Stimulated activated CD4-positive, alpha-beta T cell treated with anti-CD3 and anti-CD28 coated beads, Interleukin-4, amount 100 ng/mL, for 48 hours (primary cell): ENCODE measurements around the gene S100PBP.

Experiments used
- DNase-seq, 2 donors: peaks; one replicate each; pipeline ENCODE4 v3.0.0-alpha.2; 2020; ENCODE audit warnings: low read depth in 2 of 2

Gene S100PBP

DNA sequence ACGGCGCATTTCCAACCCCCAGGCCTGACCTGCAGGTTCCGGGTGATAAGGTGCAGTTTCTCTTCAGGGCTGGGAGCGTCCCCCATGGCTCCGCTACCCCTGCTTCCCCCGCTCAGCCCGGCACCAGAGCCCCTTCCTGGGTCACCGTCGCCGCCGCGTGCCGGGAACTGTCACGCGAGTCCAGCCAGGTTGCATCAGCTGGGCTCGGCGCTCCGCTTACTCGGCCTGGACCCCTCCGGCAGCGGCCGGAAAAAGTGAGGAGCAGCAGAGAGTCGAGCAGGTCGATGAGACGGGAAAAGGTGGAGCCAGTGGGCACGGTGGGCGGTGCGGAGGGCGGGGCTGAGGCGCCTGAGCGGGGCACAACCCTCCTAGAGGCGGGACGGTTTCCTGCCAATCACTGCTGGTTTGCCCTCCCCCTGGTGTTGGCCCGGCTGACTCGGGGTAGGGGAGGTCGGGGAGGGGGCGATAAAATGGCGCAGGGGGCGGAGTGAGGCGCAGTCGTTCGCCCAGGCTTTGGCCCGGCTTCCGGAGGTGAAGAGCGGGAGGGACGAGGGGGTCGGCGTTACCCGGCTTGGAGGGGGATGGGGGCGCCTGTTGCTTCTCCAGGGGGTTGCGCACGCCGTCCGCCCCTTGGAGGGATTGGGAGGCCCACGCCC lies at the start of gene S100PBP, which contains the start of gene YARS1:
Gene S100PBP (plus strand): TSS at position 495 of the 656 bp plus-strand sequence. CDS start 8,447 bp downstream, outside the sequence.
Gene YARS1 (minus strand): TSS at position 200 of the 656 bp plus-strand sequence. CDS start 114 bp downstream, at position 86.
- peak; percentile 100 for DNase-seq

- no peak for DNase-seq
Observed at GRCh38 chr1:32768110-32768850, 49.2 kb upstream of the S100PBP start.

- no peak for DNase-seq
Observed at GRCh38 chr1:32769524-32770220, 47.8 kb upstream of the S100PBP start.

- DNase-seq: no peak
Observed at GRCh38 chr1:32770221-32770731, 47.2 kb upstream of the S100PBP start.

- DNase-seq: no peak
Observed at GRCh38 chr1:32770741-32771548, 46.5 kb upstream of the S100PBP start.

DNA sequence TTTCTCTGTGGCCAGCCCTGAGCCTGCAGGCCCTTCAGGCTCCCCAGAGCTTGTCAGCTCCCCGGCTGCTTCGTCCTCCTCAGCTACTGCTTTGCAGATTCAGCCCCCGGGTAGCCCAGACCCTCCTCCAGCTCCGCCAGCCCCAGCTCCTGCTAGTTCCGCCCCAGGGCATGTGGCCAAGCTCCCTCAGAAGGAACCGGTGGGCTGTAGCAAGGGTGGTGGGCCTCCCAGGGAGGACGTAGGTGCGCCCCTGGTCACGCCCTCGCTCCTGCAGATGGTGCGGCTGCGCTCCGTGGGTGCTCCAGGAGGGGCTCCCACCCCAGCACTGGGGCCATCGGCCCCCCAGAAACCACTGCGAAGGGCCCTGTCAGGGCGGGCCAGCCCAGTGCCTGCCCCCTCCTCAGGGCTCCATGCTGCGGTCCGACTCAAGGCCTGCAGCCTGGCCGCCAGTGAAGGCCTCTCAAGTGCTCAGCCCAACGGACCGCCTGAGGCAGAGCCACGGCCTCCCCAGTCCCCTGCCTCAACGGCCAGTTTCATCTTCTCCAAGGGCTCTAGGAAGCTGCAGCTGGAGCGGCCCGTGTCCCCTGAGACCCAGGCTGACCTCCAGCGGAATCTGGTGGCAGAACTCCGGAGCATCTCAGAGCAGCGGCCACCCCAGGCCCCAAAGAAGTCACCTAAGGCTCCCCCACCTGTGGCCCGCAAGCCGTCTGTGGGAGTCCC lies 45.7 kb upstream of the S100PBP start:
- DNase-seq: no peak

DNA sequence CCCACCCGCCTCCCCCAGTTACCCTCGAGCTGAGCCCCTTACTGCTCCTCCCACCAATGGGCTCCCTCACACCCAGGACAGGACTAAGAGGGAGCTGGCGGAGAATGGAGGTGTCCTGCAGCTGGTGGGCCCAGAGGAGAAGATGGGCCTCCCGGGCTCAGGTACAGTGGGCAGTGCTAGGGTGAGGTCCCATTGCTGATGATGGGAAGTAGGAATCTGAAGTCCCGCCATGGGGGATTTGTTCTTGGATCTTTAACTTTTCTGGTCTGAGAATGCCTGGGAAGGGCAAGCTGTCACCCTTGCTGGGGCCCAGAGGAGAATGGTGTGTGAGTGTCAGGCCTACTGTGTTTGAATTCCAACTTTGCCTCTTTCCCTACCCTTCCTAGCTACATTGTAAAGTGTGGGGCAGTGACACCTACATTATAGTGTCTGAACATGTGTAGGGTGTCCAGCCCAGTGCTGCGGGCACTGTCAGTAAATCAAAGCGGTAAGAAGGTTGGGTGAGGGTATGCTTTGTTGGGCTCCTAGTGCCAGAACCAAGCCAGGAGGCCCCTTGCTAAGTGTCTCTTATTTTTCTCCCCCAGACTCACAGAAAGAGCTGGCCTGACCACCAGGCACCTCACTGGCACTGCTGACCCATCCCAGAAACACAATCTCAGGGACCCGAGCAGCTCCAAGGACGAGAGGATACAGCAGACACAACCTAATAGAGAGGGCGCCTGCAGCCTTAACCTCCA lies 45.0 kb upstream of the S100PBP start:
- no peak for DNase-seq

- DNase-seq: peak; percentile 68 to 71
Observed at GRCh38 chr1:32773018-32773763, 44.3 kb upstream of the S100PBP start.

DNA sequence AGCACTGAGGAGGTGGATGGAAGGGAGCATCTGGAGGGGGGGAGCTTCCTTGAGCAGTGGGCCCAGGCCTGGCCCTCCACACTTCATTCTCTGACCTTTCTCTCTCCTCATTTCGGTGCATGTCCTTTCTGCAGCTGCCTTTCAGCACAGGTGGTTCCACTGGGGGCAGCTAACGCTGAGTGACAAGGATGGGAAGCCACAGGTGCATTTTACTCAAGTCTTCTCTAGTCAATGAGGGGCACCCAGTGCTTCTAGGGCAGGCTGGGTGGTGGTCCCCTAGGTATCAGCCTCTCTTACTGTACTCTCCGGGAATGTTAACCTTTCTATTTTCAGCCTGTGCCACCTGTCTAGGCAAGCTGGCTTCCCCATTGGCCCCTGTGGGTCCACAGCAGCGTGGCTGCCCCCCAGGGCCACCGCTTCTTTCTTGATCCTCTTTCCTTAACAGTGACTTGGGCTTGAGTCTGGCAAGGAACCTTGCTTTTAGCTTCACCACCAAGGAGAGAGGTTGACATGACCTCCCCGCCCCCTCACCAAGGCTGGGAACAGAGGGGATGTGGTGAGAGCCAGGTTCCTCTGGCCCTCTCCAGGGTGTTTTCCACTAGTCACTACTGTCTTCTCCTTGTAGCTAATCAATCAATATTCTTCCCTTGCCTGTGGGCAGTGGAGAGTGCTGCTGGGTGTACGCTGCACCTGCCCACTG lies 43.5 kb upstream of the S100PBP start:
- DNase-seq: no peak

GRCh38 chr1:32774464-32774808 lies 43.0 kb upstream of the S100PBP start:
- no peak for DNase-seq

DNA sequence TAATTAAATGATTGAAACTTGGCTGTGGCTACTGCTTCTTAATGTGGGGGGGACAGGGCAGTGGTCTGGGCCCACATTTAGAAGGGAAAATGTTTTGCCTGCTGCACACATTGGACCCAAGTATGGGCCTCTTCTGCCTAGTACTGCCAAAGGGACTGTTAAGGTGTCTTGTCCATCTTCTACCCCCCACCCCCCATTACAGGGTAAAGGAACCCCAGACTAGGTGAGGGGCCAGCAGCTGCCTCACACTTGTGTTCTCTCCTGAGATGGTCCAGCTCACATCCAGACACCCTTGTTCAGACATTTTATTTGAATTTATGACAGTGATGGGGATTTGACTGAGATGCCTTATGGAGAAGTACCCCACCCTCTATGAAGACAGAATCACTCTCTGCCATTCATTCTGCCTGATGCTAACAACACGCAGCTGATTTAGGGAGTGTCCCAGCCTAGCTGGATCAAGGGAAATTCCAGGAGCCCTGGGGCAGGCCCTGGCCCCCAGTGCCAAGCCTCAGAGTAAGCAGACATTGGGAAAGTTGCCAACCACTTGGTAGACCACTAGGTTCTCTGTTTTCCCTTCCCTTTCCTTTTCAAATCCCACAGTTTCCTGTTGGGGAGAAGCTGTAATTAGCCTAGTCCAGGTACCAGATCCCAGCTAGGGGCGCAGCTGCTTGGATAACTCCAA lies 42.4 kb upstream of the S100PBP start:
- no peak for DNase-seq

DNA sequence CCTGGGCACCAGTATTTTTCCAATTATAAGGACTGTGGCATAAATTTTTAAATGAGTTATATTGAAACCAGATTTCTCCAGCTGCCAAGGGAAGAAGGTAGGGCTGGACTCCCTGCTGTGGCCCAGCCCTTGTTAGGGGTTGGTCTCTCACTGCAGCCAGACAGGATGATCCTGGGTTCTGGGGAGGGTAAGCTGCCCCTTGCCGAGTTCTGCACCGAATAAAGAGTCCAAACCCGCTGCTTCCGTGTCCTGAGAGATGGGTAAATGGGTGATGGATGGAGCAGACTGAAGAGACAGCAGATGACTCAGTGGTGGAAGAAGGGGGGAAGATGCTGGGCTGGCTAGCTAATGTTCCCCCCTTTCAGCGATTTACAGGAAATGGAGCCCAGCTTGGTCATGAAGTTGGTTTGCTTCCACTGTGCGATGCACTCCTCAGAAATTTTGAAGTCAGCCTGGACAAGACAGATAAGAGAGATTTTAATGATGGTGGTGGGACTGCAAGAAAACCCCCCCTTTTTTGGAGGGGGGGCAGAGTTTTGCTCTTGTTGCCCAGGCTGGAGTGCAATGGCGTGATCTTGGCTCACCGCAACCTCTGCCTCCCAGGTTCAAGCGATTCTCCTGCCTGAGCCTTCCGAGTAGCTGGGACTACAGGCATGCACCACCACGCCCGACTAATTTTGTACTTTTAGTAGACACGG lies 41.7 kb upstream of the S100PBP start:
- no peak for DNase-seq

DNA sequence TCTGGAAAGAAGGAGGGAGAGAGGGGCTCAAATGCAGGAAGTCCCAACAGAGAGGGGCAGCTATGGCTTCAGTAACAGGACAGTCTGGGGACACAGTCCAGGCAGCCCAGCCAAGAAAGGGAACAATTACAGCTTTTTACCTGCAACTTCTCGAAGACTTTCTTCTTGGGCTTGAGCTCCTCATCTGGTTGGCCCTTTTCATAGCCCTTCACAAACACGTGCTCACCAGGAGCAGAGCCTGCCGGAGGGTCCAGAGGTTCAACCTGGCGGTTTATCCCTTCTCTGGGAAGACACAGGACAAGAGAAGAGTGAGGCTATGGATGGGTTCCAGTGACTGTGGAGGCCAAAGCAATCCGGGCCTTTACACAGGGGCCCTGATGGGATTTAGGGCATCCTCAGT lies 38.2 kb upstream of the S100PBP start:
- DNase-seq: no peak

- no peak for DNase-seq
Observed at GRCh38 chr1:32780005-32780404, 37.4 kb upstream of the S100PBP start.

- no peak for DNase-seq
Observed at GRCh38 chr1:32780628-32781234, 36.7 kb upstream of the S100PBP start.

- DNase-seq: no peak
Observed at GRCh38 chr1:32782086-32782485, 35.4 kb upstream of the S100PBP start.

DNA sequence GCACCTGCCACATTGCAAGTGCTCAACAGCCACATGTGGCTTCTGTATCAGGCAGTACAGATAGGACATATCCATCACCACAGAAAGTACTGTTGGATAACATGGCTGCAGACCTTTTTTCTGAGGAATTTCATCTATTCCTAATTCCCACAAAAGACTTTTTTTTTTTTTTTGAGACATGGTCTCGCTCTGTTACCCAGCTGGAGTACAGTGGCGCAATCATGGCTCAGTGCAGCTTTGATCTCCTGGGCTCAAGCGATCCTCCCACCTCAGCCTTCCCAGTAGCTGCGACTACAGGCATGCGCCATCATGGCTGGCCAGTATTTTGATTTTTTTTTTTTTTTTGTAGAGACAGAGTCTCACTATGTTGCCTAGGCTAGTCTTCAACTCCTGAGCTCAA lies 33.6 kb upstream of the S100PBP start:
- DNase-seq: no peak
